GM21723 (cell line): ENCODE measurements around the gene CCND3.

Experiments used
- ATAC-seq: cut with Tn5 transposase; IDR thresholded peaks from one replicate; pipeline ENCODE4 v1.9.1; 2021; ENCODE audit warnings: mild to moderate bottlenecking, moderate library complexity; ENCODE audit not compliant: unreplicated experiment

Gene CCND3

GRCh38 chr6:41927253-41927652 is 14.4 kb downstream of the CCND3 start:
- no peak for ATAC-seq

DNA sequence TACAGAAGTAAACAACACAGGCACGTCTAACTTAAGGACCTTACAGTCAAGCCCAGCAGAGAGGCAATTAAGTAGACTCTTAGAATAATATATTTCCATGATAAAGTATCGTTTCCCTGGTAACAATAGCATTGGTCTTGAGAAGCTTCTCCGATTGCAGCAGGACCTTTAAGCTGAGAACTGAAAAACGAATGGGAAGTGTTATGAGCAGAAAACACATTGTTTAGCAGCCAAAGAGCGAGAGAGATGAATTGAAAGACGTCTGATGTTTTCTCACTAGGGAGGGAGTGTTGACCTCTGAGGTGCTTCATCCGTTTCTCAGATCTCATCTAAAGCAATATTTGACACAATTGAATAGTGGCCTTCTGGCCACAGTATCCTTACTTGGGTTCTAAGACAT is 19.5 kb downstream of the CCND3 start:
- ATAC-seq, result no peak

- peak; percentile 3 for ATAC-seq
Observed at GRCh38 chr6:41921712-41921998, 20.0 kb downstream of the CCND3 start.

DNA sequence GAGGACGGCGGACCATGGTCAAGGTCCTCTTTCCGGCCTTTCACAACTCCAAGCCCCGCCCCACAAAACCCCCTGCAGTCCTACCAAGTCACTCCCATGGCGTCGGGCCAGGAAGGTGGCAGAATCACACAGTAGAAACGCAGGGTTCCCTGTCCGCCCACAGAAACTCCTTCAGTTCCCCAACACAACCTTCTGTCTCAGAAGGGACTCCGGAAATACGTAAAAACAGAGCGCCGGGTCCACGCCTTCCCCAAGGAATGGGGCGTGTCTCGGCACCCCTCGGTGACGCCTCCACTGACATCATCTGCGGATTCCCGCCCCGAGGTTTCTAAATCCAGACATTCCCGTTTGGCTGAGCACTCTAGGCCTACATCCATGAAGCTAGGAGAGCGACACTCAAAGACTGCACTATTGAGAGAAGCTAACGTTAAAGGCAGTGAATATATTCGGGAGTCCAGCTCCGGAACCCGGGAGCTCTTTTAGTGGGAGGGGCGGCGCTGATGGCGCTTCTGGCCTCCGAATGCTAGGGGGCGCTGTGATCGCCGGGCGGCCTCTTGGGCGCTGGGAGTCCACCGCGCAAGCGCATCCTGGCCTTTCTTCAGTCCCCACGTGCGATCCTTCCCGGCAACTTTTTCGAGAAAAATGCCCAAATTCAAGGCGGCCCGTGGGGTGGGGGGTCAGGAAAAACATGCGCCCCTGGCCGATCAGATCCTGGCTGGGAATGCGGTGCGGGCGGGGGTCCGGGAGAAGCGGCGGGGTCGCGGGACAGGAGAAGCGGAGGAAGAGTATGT is 20.5 kb downstream of the CCND3 start, which contains the start of the genes BYSL and MED20:
TSS of gene BYSL (plus strand) at position 579 of the 791 bp plus-strand sequence. CDS start at position 643, 64 bp downstream.
TSS of gene MED20 (minus strand) at position 219 of the 791 bp plus-strand sequence. CDS start at position 98, 121 bp downstream.
- ATAC-seq, result peak; percentile 93

DNA sequence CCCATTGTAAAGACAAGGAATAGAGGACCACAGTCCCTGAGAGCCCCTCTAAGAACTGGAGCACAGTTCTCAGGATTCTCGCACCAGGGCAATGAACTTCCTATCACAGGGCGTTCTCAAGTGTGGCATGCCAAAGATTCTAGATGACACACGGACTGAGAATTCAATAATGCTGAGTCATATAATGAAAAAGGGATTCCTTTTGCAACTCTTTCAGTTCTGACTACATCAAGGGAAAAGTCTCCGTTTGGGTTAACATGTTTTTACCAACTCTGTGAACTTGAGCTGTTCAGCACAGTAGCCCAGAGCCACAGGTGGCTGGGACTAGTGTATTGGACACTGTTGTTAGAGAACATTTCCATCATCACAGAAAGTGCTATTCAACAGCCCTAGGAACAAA is 24.1 kb downstream of the CCND3 start:
- ATAC-seq, result no peak

GRCh38 chr6:41914869-41915530 is 26.6 kb downstream of the CCND3 start:
- ATAC-seq, result no peak

DNA sequence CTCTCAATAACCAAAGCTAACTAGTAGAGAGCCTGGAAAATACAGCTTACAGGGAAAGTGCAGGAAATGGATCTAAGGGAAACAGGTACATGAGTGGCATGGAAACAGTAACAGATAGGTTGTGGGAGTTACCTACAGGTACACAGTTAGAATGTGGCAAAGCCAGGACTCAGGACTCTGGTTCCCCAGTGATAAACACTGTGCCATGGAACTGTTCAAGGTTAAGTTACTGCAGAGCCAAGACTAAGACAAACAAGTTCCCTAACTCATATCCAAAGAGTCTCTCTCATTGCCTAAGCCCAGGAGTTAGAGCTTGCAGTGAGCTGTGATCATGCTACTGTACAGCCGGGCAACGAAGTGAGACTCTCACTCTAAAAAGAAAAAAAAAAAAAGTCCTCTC is 27.3 kb downstream of the CCND3 start:
- ATAC-seq, result no peak

GRCh38 chr6:41909727-41910126 is 31.9 kb downstream of the CCND3 start:
- no peak for ATAC-seq

DNA sequence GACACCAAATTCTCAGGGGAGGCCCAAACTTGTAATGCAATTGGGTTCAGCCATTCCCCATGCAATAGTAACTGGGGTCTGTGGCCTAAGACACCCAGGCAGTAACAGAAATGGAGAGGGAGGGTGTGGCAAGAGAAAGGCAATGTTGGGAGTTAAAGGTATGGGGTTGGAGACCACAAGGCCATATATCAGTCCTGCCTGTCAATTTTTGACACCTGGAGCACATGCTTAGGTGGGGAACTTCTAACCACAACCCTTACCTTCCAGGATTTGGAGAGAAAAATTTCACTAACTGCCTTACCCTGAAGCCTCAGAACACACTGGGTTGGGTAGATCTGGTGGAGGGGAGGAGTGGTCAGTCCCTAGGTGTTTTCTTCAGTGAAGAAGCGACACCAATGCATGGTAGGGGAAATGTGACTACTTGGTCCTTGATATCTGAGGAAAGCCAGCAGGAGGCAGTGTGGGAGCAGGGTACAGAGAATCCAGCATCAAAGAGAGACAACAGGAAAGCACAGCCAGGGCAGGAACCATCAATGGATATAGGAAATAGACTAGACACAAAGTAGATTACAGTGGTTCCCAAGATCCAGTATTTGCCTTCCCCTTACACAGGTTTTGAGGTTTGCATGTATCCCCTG is 39.6 kb downstream of the CCND3 start:
- no peak for ATAC-seq

DNA sequence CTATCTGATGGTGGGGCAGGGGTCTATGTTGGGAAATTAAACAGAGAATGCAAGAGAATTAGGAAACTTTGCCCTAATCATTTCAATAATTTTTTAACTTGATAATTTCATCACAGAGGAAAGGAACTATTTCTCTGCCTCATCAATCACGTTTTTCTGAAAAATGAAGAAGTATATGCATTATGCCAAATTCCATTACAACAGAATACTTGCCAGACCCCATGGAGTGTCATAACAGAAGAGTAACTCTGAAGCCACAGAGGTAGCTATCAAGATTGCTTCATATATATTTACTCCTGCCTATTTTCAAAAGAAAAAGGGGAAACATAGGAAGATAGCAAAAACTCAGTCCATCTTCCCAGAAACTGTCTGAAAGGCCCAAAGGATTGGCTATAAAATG is 40.7 kb downstream of the CCND3 start:
- no peak for ATAC-seq

- ATAC-seq, result no peak
Observed at GRCh38 chr6:41896281-41896680, 45.3 kb downstream of the CCND3 start.

- peak; percentile 80 for ATAC-seq
Observed at GRCh38 chr6:41895300-41896233, 46.0 kb downstream of the CCND3 start, which contains the start of gene USP49. Gene USP49, minus strand, starts transcription at chr6:41895375. Its CDS starts 88,392 bp downstream, at chr6:41806983.

DNA sequence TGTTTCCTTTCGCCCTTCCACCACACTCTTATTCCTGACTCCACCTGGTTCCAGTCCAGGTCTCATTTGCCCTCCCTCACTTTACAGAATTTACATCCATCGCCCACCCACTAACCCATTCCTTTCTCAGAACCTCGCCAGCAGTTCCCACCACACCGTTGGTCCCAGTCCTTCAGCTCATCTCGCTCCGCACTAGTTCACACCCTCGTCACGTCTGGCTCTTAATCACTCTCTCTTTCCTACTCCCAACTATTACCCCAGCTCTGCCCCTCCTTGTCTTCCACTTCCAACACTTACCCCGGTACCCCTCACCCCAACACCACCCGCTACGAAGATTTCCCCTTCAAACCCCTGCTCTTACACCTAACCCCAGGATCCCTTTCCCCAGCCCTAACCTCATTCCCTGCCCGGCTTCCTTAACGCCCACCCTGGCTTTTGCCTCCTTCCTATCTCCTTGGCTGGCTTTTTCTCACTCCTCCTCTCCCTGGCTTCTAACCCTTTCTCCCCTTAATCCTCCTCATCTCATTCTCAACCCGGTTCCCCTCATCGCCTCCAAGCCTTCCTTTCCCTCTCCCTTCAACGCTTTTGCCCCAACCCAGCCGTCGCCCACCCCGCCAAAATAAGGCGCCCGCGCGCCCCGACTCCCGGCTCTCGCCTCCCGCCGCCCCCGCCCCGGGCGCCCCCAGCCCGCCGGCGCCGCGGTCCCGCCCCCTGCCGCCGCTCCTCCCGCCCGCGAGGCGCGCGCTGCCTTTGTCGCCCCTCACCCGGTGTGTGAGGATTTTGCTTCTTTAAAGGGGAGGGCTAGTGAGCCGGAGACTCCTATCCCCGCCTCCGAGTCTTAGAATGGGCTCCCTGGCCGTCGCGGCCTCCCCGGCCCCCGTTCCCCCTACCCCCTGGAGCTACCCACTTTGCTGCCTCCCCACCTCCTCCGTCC is 47.0 kb downstream of the CCND3 start:
- ATAC-seq, result peak; percentile 35

GRCh38 chr6:41892921-41893564 is 48.6 kb downstream of the CCND3 start:
- ATAC-seq, result no peak

DNA sequence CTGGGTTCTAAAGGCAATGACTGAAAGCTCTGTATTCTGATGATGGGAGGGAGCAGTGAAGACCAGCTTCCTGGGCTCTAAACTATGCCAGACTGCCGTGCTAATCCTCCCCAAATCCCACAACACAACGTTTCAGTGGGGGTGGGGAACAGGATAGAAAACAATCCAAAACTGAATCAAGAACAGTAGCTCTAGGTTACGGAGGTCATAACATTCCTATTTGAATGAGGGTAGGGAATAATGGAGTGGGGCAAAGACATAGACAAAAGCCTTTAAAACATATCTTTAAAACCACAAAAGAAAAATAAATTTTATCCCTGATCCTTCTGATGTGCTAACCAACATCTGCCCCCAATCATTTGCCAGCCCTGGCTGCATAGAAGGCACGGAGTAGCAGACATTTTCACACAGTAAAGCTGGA is 54.3 kb downstream of the CCND3 start:
- ATAC-seq, result no peak

DNA sequence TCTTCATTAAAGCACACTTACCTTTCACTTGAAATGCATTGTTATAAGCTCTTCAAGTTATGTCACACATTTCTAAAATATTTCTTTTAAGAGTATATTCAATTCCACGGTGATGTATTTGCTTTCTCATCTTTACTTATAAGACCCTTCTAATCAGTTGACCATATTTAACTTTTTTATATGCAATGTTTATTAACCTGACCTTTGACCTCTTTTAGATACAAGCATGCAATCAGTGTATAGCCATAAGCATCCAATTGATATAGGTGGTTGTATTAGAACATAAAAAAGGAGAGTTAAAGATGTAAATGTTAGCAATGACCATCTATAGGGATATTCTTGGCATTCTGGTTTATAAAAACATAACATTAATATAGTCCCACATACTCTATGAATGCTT is 55.7 kb downstream of the CCND3 start:
- ATAC-seq, result no peak

DNA sequence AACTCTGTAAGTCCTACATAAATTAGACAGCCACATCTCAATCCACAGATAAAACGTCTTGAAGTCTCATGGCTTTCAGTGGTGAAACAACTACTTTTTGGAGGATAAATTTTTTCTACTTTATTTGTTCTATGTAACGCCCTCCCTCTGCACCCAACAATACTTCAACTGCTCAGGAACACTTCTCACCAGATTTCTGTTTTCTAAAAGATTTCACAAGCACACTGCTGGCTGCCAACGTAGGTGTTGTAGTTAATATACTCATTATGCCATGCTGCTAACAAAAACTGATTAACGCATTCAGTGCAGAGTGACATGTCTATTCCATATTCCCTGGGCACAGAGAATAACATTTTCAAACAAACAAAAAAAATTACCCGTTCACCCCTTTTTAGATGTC is 56.7 kb downstream of the CCND3 start:
- no peak for ATAC-seq
